Neuron (in vitro differentiated cells): ENCODE data around the gene PDGFC.

Experiments
- H2AFZ ChIP-seq: one replicate; pipeline ENCODE4 v1.6.1; 2013; ENCODE audit warnings: low read depth, mild to moderate bottlenecking, inconsistent platforms, low read length, moderate library complexity
- H3K27me3 ChIP-seq: one replicate; pipeline ENCODE4 v1.6.1; 2013; ENCODE audit warnings: low read length; ENCODE audit not compliant: insufficient read depth
- H3K36me3 ChIP-seq: one replicate; pipeline ENCODE4 v1.6.1; 2013; ENCODE audit warnings: low read length; ENCODE audit not compliant: insufficient read depth
- H3K4me1 ChIP-seq: one replicate; pipeline ENCODE4 v1.6.1; 2013; ENCODE audit warnings: low read length; ENCODE audit not compliant: insufficient read depth
- H3K4me3 ChIP-seq: 2 replicates; pipeline ENCODE4 v1.5.1; 2013; ENCODE audit warnings: mild to moderate bottlenecking, low read length, moderate library complexity
- H3K9me3 ChIP-seq: one replicate; pipeline ENCODE4 v1.6.1; 2013; ENCODE audit warnings: low read length

PDGFC gene

GRCh38 chr4:156816360-156816755 lies 155.2 kb downstream of the PDGFC start:
- Histone ChIP-seq H2AFZ (no peak overlapping the region), H3K9me3 (no peaks in the 10 kb centered on the region), H3K4me3 (no peak overlapping the region), H3K4me1 (peaks cover 16% of the 10 kb centered on the region), H3K27me3 (no peaks in the 10 kb centered on the region), H3K36me3 (no peaks in the 10 kb centered on the region)

- Histone ChIP-seq H3K4me3 (no peak overlapping the region), H3K27me3 (no peaks in the 10 kb centered on the region), H3K9me3 (no peaks in the 10 kb centered on the region), H3K4me1 (peaks cover 18% of the 10 kb centered on the region), H2AFZ (no peak overlapping the region), H3K36me3 (no peaks in the 10 kb centered on the region)
Measured at GRCh38 chr4:156815717-156816359, 155.8 kb downstream of the PDGFC start.

GRCh38 chr4:156811963-156812362 lies 159.6 kb downstream of the PDGFC start:
- no peaks in the 10 kb centered on the region for H3K27me3 ChIP-seq
- no peaks in the 10 kb centered on the region for H3K36me3 ChIP-seq
- H3K9me3 ChIP-seq, result no peaks in the 10 kb centered on the region
- peaks cover 19% of the 10 kb centered on the region for H3K4me1 ChIP-seq
- no peak overlapping the region for H2AFZ ChIP-seq
- no peak overlapping the region for H3K4me3 ChIP-seq

- Histone ChIP-seq H3K4me1 (peaks cover 19% of the 10 kb centered on the region), H3K9me3 (no peaks in the 10 kb centered on the region), H3K27me3 (no peaks in the 10 kb centered on the region)
Measured at GRCh38 chr4:156811286-156811685, 160.3 kb downstream of the PDGFC start.

GRCh38 chr4:156805696-156806095 lies 165.9 kb downstream of the PDGFC start:
- no peak overlapping the region for H2AFZ ChIP-seq
- no peak overlapping the region for H3K4me3 ChIP-seq
- H3K4me1 ChIP-seq, result peaks cover 10% of the 10 kb centered on the region
- no peaks in the 10 kb centered on the region for H3K27me3 ChIP-seq
- H3K9me3 ChIP-seq, result no peaks in the 10 kb centered on the region
- no peaks in the 10 kb centered on the region for H3K36me3 ChIP-seq

More at GRCh38 chr4:156811286-156811685, 160.3 kb downstream of the PDGFC start:
- Histone ChIP-seq H3K4me3 (no peak overlapping the region), H3K36me3 (no peaks in the 10 kb centered on the region), H2AFZ (no peak overlapping the region)

GRCh38 chr4:156803056-156803455 lies 168.5 kb downstream of the PDGFC start:
- no peaks in the 10 kb centered on the region for H3K36me3 ChIP-seq
- no peak overlapping the region for H2AFZ ChIP-seq
- H3K27me3 ChIP-seq, result no peaks in the 10 kb centered on the region
- peaks cover 21% of the 10 kb centered on the region for H3K4me1 ChIP-seq
- H3K4me3 ChIP-seq, result no peak overlapping the region
- H3K9me3 ChIP-seq, result no peaks in the 10 kb centered on the region

GRCh38 chr4:156800463-156800862 lies 171.1 kb downstream of the PDGFC start:
- no peaks in the 10 kb centered on the region for H3K27me3 ChIP-seq
- peaks cover 12% of the 10 kb centered on the region for H3K4me1 ChIP-seq
- H3K9me3 ChIP-seq, result no peaks in the 10 kb centered on the region
- no peak overlapping the region for H3K4me3 ChIP-seq
- no peak overlapping the region for H2AFZ ChIP-seq
- H3K36me3 ChIP-seq, result no peaks in the 10 kb centered on the region

- Histone ChIP-seq H3K36me3 (no peaks in the 10 kb centered on the region), H3K27me3 (no peaks in the 10 kb centered on the region), H3K9me3 (no peaks in the 10 kb centered on the region), H2AFZ (no peak overlapping the region), H3K4me1 (peaks cover 11% of the 10 kb centered on the region), H3K4me3 (no peak overlapping the region)
Measured at GRCh38 chr4:156799121-156799589, 172.4 kb downstream of the PDGFC start.

- no peaks in the 10 kb centered on the region for H3K27me3 ChIP-seq
- no peaks in the 10 kb centered on the region for H3K36me3 ChIP-seq
- H3K9me3 ChIP-seq, result no peaks in the 10 kb centered on the region
- no peak overlapping the region for H3K4me3 ChIP-seq
- no peak overlapping the region for H2AFZ ChIP-seq
- H3K4me1 ChIP-seq, result peaks cover 11% of the 10 kb centered on the region
Measured at GRCh38 chr4:156798438-156798837, 173.2 kb downstream of the PDGFC start.

- no peaks in the 10 kb centered on the region for H3K36me3 ChIP-seq
- no peaks in the 10 kb centered on the region for H3K9me3 ChIP-seq
- no peak overlapping the region for H2AFZ ChIP-seq
- peaks cover 11% of the 10 kb centered on the region for H3K4me1 ChIP-seq
- H3K27me3 ChIP-seq, result no peaks in the 10 kb centered on the region
- H3K4me3 ChIP-seq, result no peak overlapping the region
Measured at GRCh38 chr4:156797206-156797605, 174.4 kb downstream of the PDGFC start.

- H3K4me3 ChIP-seq, result no peak overlapping the region
- no peaks in the 10 kb centered on the region for H3K36me3 ChIP-seq
- peaks cover 11% of the 10 kb centered on the region for H3K4me1 ChIP-seq
- H2AFZ ChIP-seq, result no peak overlapping the region
- H3K9me3 ChIP-seq, result no peaks in the 10 kb centered on the region
- H3K27me3 ChIP-seq, result no peaks in the 10 kb centered on the region
Measured at GRCh38 chr4:156795727-156796126, 175.9 kb downstream of the PDGFC start.

- H3K36me3 ChIP-seq, result no peaks in the 10 kb centered on the region
- H2AFZ ChIP-seq, result no peak overlapping the region
- H3K4me1 ChIP-seq, result peaks cover 11% of the 10 kb centered on the region
- no peaks in the 10 kb centered on the region for H3K9me3 ChIP-seq
- H3K27me3 ChIP-seq, result no peaks in the 10 kb centered on the region
- no peak overlapping the region for H3K4me3 ChIP-seq
Measured at GRCh38 chr4:156794863-156795262, 176.7 kb downstream of the PDGFC start.

GRCh38 chr4:156792462-156793085 lies 179.0 kb downstream of the PDGFC start:
- Histone ChIP-seq H3K36me3 (no peaks in the 10 kb centered on the region), H3K27me3 (no peaks in the 10 kb centered on the region), H3K9me3 (no peaks in the 10 kb centered on the region), H2AFZ (no peak overlapping the region), H3K4me3 (no peak overlapping the region), H3K4me1 (no peaks in the 10 kb centered on the region)
